ENCODE data around the gene C15orf39.

GRCh38 chr15:75235760-75236729 lies 34.4 kb downstream of the C15orf39 start:
- TF ChIP-seq CTCF (IDR thresholded peaks at IDR 0.05; ENCODE audit: insufficient read depth, low read length) (no peak), POLR2AphosphoS5 (IDR thresholded peaks at IDR 0.05; ENCODE audit: low read depth) (no peak), SPI1 (IDR thresholded peaks at IDR 0.05; ENCODE audit: borderline replicate concordance, low read depth) (no peak)

Measured in HL-60 (cell line).